COR-L47 (cell line): ENCODE data around the gene LRRTM1.

ENCODE experiments used
- DNase-seq: peaks from one replicate; lab custom pipeline; 2025; lab: John Stamatoyannopoulos, UW

Gene LRRTM1

GRCh38 chr2:80303909-80304837, at the start of gene LRRTM1:
TSS of gene LRRTM1 (minus strand) at chr2:80304752. CDS start at chr2:80303819, 933 bp downstream.
- no peak for DNase-seq

- no peak for DNase-seq
These were observed 46.7 kb upstream of the LRRTM1 start for GRCh38 chr2:80351231-80351630.

- DNase-seq = no peak
These were observed 44.4 kb upstream of the LRRTM1 start for GRCh38 chr2:80348953-80349352.

- DNase-seq = no peak
These were observed 43.5 kb upstream of the LRRTM1 start for GRCh38 chr2:80348078-80348477.

- no peak for DNase-seq
These were observed 35.5 kb upstream of the LRRTM1 start for GRCh38 chr2:80340022-80340421.

- DNase-seq = no peak
These were observed 34.2 kb upstream of the LRRTM1 start for GRCh38 chr2:80338794-80339193.

GRCh38 chr2:80335411-80335810, 30.9 kb upstream of the LRRTM1 start:
- DNase-seq = no peak

- no peak for DNase-seq
These were observed 29.3 kb upstream of the LRRTM1 start for GRCh38 chr2:80333886-80334285.

GRCh38 chr2:80330527-80331450, 26.2 kb upstream of the LRRTM1 start:
- no peak for DNase-seq

- no peak for DNase-seq
These were observed 24.9 kb upstream of the LRRTM1 start for GRCh38 chr2:80329491-80329890.

- DNase-seq = no peak
These were observed 23.6 kb upstream of the LRRTM1 start for GRCh38 chr2:80328159-80328571.

- no peak for DNase-seq
These were observed 22.3 kb upstream of the LRRTM1 start for GRCh38 chr2:80326861-80327260.

GRCh38 chr2:80326214-80326613, 21.7 kb upstream of the LRRTM1 start:
- no peak for DNase-seq

- DNase-seq = no peak
These were observed 20.0 kb upstream of the LRRTM1 start for GRCh38 chr2:80324525-80324924.

- DNase-seq = no peak
These were observed 19.1 kb upstream of the LRRTM1 start for GRCh38 chr2:80323610-80324009.

- DNase-seq = no peak
These were observed 18.4 kb upstream of the LRRTM1 start for GRCh38 chr2:80322958-80323357.

GRCh38 chr2:80322311-80322920, 17.9 kb upstream of the LRRTM1 start:
- DNase-seq = no peak

GRCh38 chr2:80312282-80312839, 7.8 kb upstream of the LRRTM1 start:
- no peak for DNase-seq

- DNase-seq = no peak
These were observed 6.8 kb upstream of the LRRTM1 start for GRCh38 chr2:80311304-80311703.

- no peak for DNase-seq
These were observed 1.3 kb downstream of the LRRTM1 start for GRCh38 chr2:80303006-80303908.
